Epithelial cell of umbilical artery (primary cell): ENCODE data around the gene NPIPB2. TPM values are rescaled to one million over a fixed set of nuclear protein-coding genes. Genes with fewer than 3 reads are reported as not detected.

Experiments
- total RNA-seq: library from RNA; depleted of rRNA; stranded (reverse); fragments of >200 nt; gene quantifications from 2 replicates; pipeline ENCODE4 v1.2.3, GENCODE V29; 2014

NPIPB2 gene
- 0.32 and 1.1 TPM in 2 replicates for total RNA-seq

DNA sequence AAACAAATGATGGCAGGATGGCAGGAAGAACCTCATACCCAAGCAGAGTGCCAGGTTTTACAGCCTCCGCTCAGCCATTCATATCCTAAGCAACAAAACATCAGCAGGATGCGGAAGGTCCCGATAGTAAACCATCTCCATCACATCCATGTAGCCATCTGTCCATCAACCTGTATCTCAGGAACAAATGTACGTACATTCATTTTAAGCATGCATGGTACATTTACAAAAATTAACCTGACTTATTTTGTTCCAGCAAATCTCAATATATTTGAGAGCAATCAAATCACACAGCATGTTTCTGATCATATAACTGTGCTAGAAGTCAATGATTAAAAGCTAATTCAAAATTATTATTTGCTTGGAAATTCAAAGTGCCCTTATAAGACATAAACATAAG, at the start of gene NPIPB2:
NPIPB2 (minus strand) TSS at position 101 of the 400 bp plus-strand sequence; CDS start at position 101, 0 bp downstream.

DNA sequence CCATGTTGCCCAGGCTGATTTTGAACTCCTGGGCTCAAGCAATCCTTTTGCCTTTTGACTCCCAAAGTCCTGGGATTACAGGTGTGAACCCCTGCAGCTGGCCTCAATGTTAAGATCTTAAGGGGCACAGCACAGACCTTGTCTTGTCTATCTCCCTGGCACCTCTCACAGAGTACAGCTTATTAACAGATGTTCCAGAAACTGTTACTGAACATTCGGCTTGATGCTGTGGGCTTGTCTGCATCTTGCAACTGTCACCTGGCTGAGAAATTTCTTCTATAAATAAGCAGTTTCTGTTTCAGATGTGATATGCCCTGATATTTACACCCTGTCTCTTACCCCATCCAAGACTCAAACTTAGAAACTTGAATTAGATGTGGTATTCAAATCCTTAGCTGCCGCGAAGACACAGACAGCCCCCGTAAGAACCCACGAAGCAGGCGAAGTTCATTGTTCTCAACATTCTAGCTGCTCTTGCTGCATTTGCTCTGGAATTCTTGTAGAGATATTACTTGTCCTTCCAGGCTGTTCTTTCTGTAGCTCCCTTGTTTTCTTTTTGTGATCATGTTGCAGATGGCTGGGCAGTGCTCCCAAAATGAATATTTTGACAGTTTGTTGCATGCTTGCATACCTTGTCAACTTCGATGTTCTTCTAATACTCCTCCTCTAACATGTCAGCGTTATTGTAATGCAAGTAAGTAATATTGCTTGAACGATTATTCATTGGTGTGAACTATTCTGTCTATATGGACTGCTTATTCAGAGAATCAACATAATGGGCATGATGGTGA, 23.1 kb upstream of the NPIPB2 start, which contains the start of gene TNFRSF17:
TNFRSF17 (plus strand) TSS at position 450 of the 791 bp plus-strand sequence; CDS start at position 565, 115 bp downstream.

DNA sequence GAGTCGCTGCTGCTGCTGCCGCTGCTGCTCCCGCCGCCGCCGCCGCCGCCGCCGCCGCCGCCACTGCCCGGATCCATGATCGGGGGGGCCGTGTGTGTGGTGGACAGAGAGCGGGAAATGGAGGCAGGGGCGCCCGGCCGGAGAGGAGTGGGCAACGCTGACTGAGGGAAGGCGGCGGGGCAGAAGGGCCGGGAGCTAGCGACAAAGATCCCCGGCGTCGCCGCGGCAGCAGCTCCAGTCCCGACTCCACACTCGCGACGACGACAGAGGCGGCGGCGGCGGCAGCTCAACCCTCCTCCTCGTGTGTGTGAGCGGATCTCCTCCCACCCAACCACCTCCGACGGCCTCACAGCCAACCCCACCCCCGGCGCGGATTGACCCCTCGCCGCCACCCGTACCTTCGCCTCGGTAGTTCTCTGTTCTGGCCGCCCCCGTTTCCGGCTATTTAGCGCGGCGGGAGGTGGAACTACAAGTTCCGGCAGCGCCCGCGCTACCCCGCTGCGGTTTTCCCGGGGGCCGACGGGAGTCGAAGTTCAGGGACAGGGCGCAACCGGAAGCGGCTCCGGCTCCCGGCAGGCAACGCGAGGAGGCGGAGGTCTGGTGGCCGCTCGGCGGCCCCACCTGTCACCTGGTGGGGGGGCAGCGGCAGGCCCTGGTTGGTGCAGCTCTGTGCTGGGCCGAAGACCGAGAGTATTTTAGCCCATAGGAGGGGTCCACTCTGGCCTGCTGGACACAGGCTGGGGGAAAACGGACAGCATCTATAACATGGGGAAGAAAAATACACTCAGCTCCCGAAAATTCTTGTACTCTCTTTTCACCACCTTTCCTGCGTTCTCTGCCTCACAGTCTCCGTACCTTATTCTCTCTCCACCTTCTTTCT, 26.0 kb downstream of the NPIPB2 start, which contains the start of gene GSPT1:
GSPT1 (minus strand) TSS at position 313 of the 880 bp plus-strand sequence; CDS start at position 77, 236 bp downstream.

Other genes starting within 250 kb of the NPIPB2 start
- 21.8 and 34.3 TPM in 2 replicates for gene TXNDC11, start 199.2 kb downstream of the NPIPB2 start, total RNA-seq
- gene ZC3H7A, start 144.8 kb downstream of the NPIPB2 start, total RNA-seq, result 29.9 and 34.8 TPM in 2 replicates
- 95.8 and 201 TPM in 2 replicates for gene RSL1D1, start 90.5 kb downstream of the NPIPB2 start, total RNA-seq
- gene GSPT1, start 26.1 kb downstream of the NPIPB2 start, total RNA-seq, result 75.4 and 92.6 TPM in 2 replicates
- not detected in 2 replicates for gene TNFRSF17, start 23.2 kb upstream of the NPIPB2 start, total RNA-seq
- 4.9 and 13.4 TPM in 2 replicates for gene SNX29, start 34.7 kb upstream of the NPIPB2 start, total RNA-seq